GM12892 (cell line): ENCODE results near the gene LIG1.

Experiments used
- POLR2A ChIP-seq: IDR thresholded peaks from 2 replicates; pipeline ENCODE4 v1.6.1; 2011; ENCODE audit warnings: low read depth, low read length, control low read depth
- POLR2AphosphoS5 ChIP-seq: IDR thresholded peaks from 2 replicates; pipeline ENCODE4 v1.6.1; 2011; ENCODE audit warnings: low read depth, low read length, control low read depth
- TAF1 ChIP-seq: IDR thresholded peaks from 2 replicates; pipeline ENCODE4 v1.6.1; 2011; ENCODE audit warnings: low read depth, mild to moderate bottlenecking, control low read depth, low read length, borderline replicate concordance

DNA sequence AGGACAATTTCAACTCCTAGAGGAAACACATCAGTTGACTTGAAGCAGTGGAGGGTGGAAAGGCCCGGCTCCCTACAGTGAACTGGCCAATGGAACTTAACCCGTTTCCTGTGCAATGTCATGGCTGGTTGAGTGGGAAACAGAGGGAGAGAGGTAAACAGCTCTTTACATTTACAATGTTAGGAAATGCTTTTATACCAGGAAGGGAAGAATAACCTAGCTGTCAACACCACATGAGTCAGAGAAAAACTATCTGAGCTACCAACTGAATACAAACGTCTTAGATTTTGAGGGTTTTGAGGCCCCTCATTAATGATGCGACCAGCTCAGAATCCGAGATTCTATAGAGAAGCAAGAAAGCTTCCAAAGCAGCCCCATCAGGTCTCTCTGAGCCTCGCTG is 48.9 kb upstream of the LIG1 start:
- TF ChIP-seq POLR2A, result no peak
- TF ChIP-seq POLR2AphosphoS5, result no peak
- TF ChIP-seq TAF1, result no peak
